NB4 (cell line): ENCODE measurements around the gene NCK2.

Experiments used
- DNase-seq: peaks from one replicate; pipeline ENCODE4 v3.0.0; 2010; ENCODE audit warnings: low read depth
- H3K4me3 ChIP-seq: one replicate; pipeline ENCODE4 v1.5.1; 2011; ENCODE audit warnings: mild to moderate bottlenecking, low read depth, low read length, moderate library complexity
- MAX ChIP-seq: IDR thresholded peaks from 2 replicates; pipeline ENCODE4 v1.6.1; 2011; ENCODE audit warnings: low read depth, low read length
- MYC ChIP-seq: IDR thresholded peaks from 2 replicates; pipeline ENCODE4 v1.6.1; 2011; ENCODE audit warnings: low read depth, low read length
- POLR2A ChIP-seq: IDR thresholded peaks from 2 replicates; pipeline ENCODE4 v1.6.1; 2011; ENCODE audit warnings: mild to moderate bottlenecking; ENCODE audit not compliant: insufficient read length; ENCODE audit errors: extremely low read depth
- TF ChIP-seq, protein P1 (sequence below): IDR thresholded peaks from one replicate; pipeline ENCODE4 v1.5.1; 2012; ENCODE audit warnings: low read depth, low read length

Gene NCK2

GRCh38 chr2:105862843-105863242, 118.1 kb downstream of the NCK2 start:
- H3K4me3 ChIP-seq: no peak overlapping the region
- DNase-seq: no peak
- TF ChIP-seq MAX: no peak
- TF ChIP-seq, protein P1, sequence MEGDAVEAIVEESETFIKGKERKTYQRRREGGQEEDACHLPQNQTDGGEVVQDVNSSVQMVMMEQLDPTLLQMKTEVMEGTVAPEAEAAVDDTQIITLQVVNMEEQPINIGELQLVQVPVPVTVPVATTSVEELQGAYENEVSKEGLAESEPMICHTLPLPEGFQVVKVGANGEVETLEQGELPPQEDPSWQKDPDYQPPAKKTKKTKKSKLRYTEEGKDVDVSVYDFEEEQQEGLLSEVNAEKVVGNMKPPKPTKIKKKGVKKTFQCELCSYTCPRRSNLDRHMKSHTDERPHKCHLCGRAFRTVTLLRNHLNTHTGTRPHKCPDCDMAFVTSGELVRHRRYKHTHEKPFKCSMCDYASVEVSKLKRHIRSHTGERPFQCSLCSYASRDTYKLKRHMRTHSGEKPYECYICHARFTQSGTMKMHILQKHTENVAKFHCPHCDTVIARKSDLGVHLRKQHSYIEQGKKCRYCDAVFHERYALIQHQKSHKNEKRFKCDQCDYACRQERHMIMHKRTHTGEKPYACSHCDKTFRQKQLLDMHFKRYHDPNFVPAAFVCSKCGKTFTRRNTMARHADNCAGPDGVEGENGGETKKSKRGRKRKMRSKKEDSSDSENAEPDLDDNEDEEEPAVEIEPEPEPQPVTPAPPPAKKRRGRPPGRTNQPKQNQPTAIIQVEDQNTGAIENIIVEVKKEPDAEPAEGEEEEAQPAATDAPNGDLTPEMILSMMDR: no peak

GRCh38 chr2:105864262-105864661, 119.5 kb downstream of the NCK2 start:
- TF ChIP-seq, protein P1: no peak
- no peak for TF ChIP-seq POLR2A
- no peak overlapping the region for H3K4me3 ChIP-seq
- no peak for DNase-seq

DNA sequence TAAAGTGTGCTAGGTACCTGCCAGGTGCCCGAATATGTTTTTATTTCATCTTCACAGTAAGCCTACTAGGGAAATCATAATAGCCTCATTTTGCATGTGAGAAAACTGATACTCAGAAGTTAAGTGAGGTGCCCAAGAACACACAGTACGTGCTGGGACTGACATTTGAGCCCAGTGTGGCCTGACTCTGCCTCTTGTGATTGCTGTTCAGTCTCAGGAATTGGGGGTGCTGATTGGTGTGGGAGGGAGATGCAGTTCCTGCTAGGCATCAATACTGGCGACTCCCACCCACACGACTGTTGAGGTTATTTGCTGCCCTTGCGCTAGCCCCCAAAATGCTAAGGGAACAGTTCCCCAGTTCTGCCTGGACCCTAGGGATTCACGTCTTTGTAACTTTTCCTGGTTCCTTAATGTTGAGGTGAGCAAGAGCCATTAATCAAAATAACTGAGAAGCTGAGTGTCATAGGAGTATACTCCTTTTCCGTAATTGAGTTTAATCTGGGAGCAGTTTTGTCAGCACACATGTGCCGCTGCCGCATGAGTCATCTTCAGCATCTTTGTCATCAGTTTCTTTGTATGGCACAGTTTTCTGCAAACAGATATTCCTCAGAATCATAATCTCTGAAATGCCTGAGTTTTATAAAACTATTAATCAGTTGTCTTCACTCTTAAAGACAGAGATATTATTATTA, 120.7 kb downstream of the NCK2 start:
- peak; percentile 20 for DNase-seq
- no peak overlapping the region for H3K4me3 ChIP-seq
- no peak for TF ChIP-seq MAX
- TF ChIP-seq, protein P1: no peak
- no peak for TF ChIP-seq POLR2A

DNA sequence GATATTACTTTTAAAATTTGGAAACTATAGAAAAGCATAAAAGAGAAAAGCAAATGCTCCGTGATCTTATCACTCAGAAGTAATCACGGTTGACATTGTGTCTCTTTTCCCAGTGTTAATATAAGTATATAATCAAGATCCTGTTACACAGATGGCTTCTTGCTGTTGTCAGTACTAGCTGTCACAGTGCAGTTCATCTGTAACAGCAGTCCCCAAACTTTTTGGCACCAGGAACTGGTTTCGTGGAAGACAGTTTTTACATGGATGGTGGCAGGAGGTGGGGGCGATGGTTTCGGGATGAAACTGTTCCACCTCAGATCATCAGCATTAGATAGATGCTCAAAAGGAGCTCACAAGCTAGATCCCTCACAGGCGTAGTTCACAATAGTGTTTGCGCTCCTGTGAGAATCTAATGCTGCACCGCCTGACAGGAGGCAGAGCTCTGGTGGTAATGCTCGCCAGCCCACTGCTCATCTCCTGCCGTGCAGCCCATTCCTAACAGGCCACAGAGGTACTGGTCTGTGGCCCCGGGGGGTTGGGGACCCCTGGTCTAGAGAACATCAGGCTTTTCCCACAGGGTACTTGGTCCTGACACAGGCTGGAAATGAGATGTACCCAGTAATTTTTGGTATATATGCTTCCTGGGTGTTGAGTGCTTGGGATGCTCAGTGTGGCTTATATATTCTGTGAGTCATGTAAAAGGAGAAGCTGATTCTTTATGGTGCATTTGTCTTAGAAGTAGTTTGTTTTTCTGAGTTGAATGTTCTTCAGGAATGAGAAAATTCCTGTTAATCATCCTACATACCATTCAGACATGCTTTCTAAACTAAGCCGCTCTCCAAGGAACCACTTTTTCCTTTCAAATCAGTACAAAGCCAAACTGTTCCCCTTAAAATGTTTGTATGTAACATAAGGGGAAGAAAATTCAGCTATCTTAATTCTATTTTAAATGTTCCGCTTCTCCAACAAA, 121.8 kb downstream of the NCK2 start:
- TF ChIP-seq MAX: no peak
- no peak for TF ChIP-seq MYC
- no peak for TF ChIP-seq POLR2A
- TF ChIP-seq, protein P1: no peak
- no peak overlapping the region for H3K4me3 ChIP-seq
- peak; percentile 32 for DNase-seq

- DNase-seq: no peak
These were observed 122.9 kb downstream of the NCK2 start for GRCh38 chr2:105867587-105867986.

More at GRCh38 chr2:105867587-105867986, 122.9 kb downstream of the NCK2 start:
- TF ChIP-seq, protein P1: no peak
- TF ChIP-seq POLR2A: no peak
- TF ChIP-seq MAX: no peak
- no peak for TF ChIP-seq MYC
- no peak overlapping the region for H3K4me3 ChIP-seq
